Endodermal cell (in vitro differentiated cells): ENCODE results near the gene ROBO1. TPM values are rescaled to one million over a fixed set of nuclear protein-coding genes. Genes with fewer than 3 reads are reported as not detected.

Experiments used
- DNase-seq: peaks from one replicate; pipeline ENCODE4 v3.0.0-alpha.2; 2017
- H3K27ac ChIP-seq: 2 replicates; pipeline ENCODE4 v1.5.1; 2013; ENCODE audit warnings: mild to moderate bottlenecking, low read depth, low read length, moderate library complexity
- H3K27me3 ChIP-seq: 2 replicates; pipeline ENCODE4 v1.6.1; 2013; ENCODE audit warnings: mild to moderate bottlenecking, low read length, moderate library complexity; ENCODE audit not compliant: insufficient read depth, control insufficient read depth, poor library complexity, severe bottlenecking
- H3K36me3 ChIP-seq: 2 replicates; pipeline ENCODE4 v1.7.0; 2013; ENCODE audit warnings: mild to moderate bottlenecking, low read length, moderate library complexity; ENCODE audit not compliant: control insufficient read depth, insufficient read depth
- H3K4me1 ChIP-seq: one replicate; pipeline ENCODE4 v1.7.0; 2013; ENCODE audit warnings: low read length; ENCODE audit not compliant: control insufficient read depth, insufficient read depth
- H3K4me3 ChIP-seq: 2 replicates; pipeline ENCODE4 v1.5.1; 2013; ENCODE audit warnings: mild to moderate bottlenecking, low read length, moderate library complexity
- H3K9ac ChIP-seq: 2 replicates; pipeline ENCODE4 v1.6.1; 2013; ENCODE audit warnings: mild to moderate bottlenecking, low read length, moderate library complexity; ENCODE audit not compliant: poor library complexity, severe bottlenecking; ENCODE audit errors: extremely low read depth
- H3K9me3 ChIP-seq: 2 replicates; pipeline ENCODE4 v1.6.1; 2013; ENCODE audit warnings: mild to moderate bottlenecking, low read length, moderate library complexity; ENCODE audit not compliant: control insufficient read depth
- H3K27ac Mint-ChIP-seq: 2 replicates; pipeline ENCODE4 v1.8.0; 2020; ENCODE audit warnings: mixed read lengths
- H3K27me3 Mint-ChIP-seq: 2 replicates; pipeline ENCODE4 v1.8.0; 2021; ENCODE audit warnings: mild to moderate bottlenecking, mixed read lengths; ENCODE audit not compliant: insufficient read depth
- H3K36me3 Mint-ChIP-seq: 2 replicates; pipeline ENCODE4 v1.8.0; 2020; ENCODE audit warnings: low read depth, mixed read lengths
- H3K4me1 Mint-ChIP-seq: 2 replicates; pipeline ENCODE4 v1.8.0; 2020; ENCODE audit warnings: mixed read lengths
- H3K4me3 Mint-ChIP-seq: 2 replicates; pipeline ENCODE4 v1.8.0; 2020; ENCODE audit warnings: mild to moderate bottlenecking, moderate library complexity, mixed read lengths
- H3K9me3 Mint-ChIP-seq: 2 replicates; pipeline ENCODE4 v1.8.0; 2020; ENCODE audit warnings: mild to moderate bottlenecking, mixed read lengths
- CTCF ChIP-seq: fragments of 200-600 bp; sonication (generic); conservative IDR thresholded peaks from 2 replicates; pipeline ENCODE4 v1.5.0; 2021; ENCODE audit warnings: antibody characterized with exemption, mild to moderate bottlenecking
- WGBS, 2 experiments: methylation state at CpG; one replicate each; pipeline versions ENCODE4 v1.1.5 to v1.1.7; 2013; ENCODE audit warnings: missing lambda C conversion rate in 2 of 2, mixed read lengths in 1 of 2; ENCODE audit not compliant: insufficient coverage in 1 of 2, insufficient read length in 1 of 2; 5-methylcytosine and 5-hydroxymethylcytosine counted together
- total RNA-seq, 2 donors: library from RNA; stranded (reverse); fragmentation: NEBNext Ultra II Directional in 1 of 2; extraction: Animal tissue kit (Norgen Biotek cat#: 25700) in 1 of 2; gene quantifications; 2 replicates in 1 of 2; 3 replicates in 1 of 2; pipeline ENCODE4 v1.2.1, GENCODE V29; 2021

The ROBO1 gene
- total RNA-seq, 2 donors from 2014 or later, result 74.8 to 75.9 TPM

GRCh38 chr3:78901544-78901943, 866.3 kb downstream of the ROBO1 start:
- no peaks in the 10 kb centered on the region for H3K9me3 ChIP-seq
- Mint-ChIP-seq H3K4me3 (no peak overlapping the region), H3K27ac (no peak overlapping the region), H3K9me3 (no peaks in the 10 kb centered on the region), H3K36me3 (no peaks in the 10 kb centered on the region), H3K27me3 (no peaks in the 10 kb centered on the region), H3K4me1 (peaks cover 8% of the 10 kb centered on the region)
- WGBS, 2 experiments, result 29 to 43% methylated on average over 1 of the region's 1 CpG
- TF ChIP-seq CTCF, result no peak
- no peak for DNase-seq
- no peak overlapping the region for H3K9ac ChIP-seq
- no peak overlapping the region for H3K4me3 ChIP-seq
- no peaks in the 10 kb centered on the region for H3K36me3 ChIP-seq
- H3K27me3 ChIP-seq, result no peaks in the 10 kb centered on the region
- H3K27ac ChIP-seq, result no peak overlapping the region
- peaks cover 4% of the 10 kb centered on the region for H3K4me1 ChIP-seq

GRCh38 chr3:78900880-78901279, 866.9 kb downstream of the ROBO1 start:
- no peak overlapping the region for H3K9ac ChIP-seq
- TF ChIP-seq CTCF, result no peak
- peaks cover 13% of the 10 kb centered on the region for H3K4me1 Mint-ChIP-seq
- H3K27ac ChIP-seq, result no peak overlapping the region
- H3K36me3 Mint-ChIP-seq, result no peaks in the 10 kb centered on the region
- H3K9me3 ChIP-seq, result no peaks in the 10 kb centered on the region
- H3K36me3 ChIP-seq, result no peaks in the 10 kb centered on the region
- no peak overlapping the region for H3K4me3 Mint-ChIP-seq
- no peaks in the 10 kb centered on the region for H3K27me3 ChIP-seq
- 94% methylated on average over 3 of the region's 3 CpGs; no CpG with 5 or more reads in 1 of the 2 experiments for WGBS, 2 experiments
- DNase-seq, result no peak
- peaks cover 7% of the 10 kb centered on the region for H3K4me1 ChIP-seq
- no peaks in the 10 kb centered on the region for H3K9me3 Mint-ChIP-seq
- H3K4me3 ChIP-seq, result no peak overlapping the region
- H3K27me3 Mint-ChIP-seq, result no peaks in the 10 kb centered on the region
- no peak overlapping the region for H3K27ac Mint-ChIP-seq

GRCh38 chr3:78900426-78900825, 867.4 kb downstream of the ROBO1 start:
- no peaks in the 10 kb centered on the region for H3K36me3 Mint-ChIP-seq
- peaks cover 13% of the 10 kb centered on the region for H3K4me1 Mint-ChIP-seq
- no peak overlapping the region for H3K27ac Mint-ChIP-seq
- H3K4me3 ChIP-seq, result no peak overlapping the region
- no peaks in the 10 kb centered on the region for H3K9me3 ChIP-seq
- H3K27ac ChIP-seq, result no peak overlapping the region
- no peaks in the 10 kb centered on the region for H3K9me3 Mint-ChIP-seq
- H3K9ac ChIP-seq, result no peak overlapping the region
- peaks cover 11% of the 10 kb centered on the region for H3K4me1 ChIP-seq
- no peak for DNase-seq
- no peak overlapping the region for H3K4me3 Mint-ChIP-seq
- H3K36me3 ChIP-seq, result no peaks in the 10 kb centered on the region
- no peak for TF ChIP-seq CTCF
- H3K27me3 ChIP-seq, result no peaks in the 10 kb centered on the region
- no peaks in the 10 kb centered on the region for H3K27me3 Mint-ChIP-seq
- 100% methylated on average over 1 of the region's 1 CpG; no CpG with 5 or more reads in 1 of the 2 experiments for WGBS, 2 experiments
